AG09319 (cell line): Measurements from ENCODE around the gene TSLP.

Experiments used
- DNase-seq: peaks from one replicate; pipeline ENCODE4 v3.0.0-alpha.2; 2010; ENCODE audit warnings: low read depth; ENCODE audit errors: extremely low read depth
- TF ChIP-seq, protein P1 (sequence below): IDR thresholded peaks from 2 replicates; pipeline ENCODE4 v1.5.1; 2011; ENCODE audit warnings: low read depth, mild to moderate bottlenecking, inconsistent platforms, low read length, moderate library complexity

The TSLP gene

DNA sequence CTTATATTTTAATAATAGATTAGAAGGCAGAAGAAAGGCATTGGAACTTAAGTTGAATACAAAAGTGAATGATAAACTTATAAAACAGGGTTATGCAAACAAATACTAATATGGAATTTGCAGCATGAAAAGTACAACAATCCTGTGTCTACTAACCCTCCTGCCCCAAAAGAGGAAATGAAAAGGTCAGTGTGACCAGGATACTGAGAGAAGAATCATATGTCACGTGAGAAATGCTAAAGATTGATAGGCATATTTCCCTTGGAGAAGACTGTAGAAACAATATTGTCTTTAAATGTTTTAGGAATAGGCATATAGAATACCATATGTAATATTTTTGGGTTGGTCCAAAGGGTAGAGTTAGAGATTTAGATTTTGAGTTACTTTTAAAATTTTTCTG lies 24.5 kb downstream of the TSLP start:
- DNase-seq: no peak
- TF ChIP-seq, protein P1, sequence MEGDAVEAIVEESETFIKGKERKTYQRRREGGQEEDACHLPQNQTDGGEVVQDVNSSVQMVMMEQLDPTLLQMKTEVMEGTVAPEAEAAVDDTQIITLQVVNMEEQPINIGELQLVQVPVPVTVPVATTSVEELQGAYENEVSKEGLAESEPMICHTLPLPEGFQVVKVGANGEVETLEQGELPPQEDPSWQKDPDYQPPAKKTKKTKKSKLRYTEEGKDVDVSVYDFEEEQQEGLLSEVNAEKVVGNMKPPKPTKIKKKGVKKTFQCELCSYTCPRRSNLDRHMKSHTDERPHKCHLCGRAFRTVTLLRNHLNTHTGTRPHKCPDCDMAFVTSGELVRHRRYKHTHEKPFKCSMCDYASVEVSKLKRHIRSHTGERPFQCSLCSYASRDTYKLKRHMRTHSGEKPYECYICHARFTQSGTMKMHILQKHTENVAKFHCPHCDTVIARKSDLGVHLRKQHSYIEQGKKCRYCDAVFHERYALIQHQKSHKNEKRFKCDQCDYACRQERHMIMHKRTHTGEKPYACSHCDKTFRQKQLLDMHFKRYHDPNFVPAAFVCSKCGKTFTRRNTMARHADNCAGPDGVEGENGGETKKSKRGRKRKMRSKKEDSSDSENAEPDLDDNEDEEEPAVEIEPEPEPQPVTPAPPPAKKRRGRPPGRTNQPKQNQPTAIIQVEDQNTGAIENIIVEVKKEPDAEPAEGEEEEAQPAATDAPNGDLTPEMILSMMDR: no peak

DNA sequence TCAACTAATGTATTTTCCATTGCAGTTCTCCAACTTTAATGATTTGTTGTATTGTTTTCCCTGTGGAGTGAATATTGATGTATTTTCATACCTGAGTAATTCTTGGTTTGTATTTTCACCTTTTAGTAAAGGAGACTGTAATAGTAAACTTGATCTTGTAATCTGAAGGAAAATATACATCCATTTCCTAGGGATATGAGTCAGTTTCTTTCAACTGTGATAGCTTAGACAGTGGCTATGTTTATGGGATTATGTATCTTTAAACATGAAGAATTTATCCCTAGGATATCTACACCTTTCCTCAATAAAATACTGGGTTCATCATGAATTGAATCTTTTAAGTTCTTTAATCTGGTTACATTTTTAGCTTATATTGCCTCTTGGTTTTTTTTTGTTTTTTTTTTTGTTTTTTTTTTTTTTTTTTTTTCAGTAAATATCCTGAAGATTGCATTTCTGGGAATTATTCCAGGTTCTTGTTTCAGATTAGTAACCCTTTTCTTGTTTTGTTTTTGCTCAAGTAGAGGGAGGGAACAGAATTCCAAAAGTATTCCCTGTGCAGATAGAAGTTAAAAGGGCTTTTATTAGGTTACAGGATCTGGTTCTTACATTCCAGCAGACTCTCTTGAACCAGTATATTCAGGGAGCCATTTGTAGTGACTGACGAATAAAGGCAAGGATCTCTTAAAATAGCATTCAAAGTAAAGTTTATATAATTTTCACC lies 27.7 kb downstream of the TSLP start:
- no peak for DNase-seq
- TF ChIP-seq, protein P1: no peak

DNA sequence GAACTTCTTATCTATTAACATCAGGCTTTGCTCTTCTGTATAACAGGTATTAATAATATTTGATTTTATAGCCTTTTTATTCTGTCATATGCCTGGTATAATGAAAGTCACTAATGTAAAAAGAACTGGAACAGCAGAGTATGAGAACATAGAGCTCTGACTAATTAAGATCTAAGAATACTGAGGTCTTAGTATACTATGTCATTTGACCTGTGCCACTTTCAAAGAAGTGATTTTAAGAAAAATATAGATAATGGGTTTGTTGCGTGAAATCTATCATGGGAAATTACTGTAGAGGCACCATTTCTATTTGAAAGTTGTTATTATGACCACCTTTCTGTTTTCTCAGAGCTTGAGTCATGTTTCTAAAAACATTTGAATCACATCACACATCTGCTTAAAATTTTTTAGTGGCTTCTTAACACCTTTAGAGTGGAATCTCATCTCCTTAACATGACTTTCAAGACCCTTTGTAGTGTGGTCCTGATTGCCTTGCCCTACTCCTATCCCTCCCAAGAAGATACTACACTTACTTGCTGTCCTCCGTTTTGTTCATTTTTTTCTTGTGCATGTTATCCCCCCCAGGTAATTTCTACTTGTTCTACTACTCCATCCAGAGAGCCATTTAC lies 34.9 kb downstream of the TSLP start:
- no peak for DNase-seq
- TF ChIP-seq, protein P1: no peak

DNA sequence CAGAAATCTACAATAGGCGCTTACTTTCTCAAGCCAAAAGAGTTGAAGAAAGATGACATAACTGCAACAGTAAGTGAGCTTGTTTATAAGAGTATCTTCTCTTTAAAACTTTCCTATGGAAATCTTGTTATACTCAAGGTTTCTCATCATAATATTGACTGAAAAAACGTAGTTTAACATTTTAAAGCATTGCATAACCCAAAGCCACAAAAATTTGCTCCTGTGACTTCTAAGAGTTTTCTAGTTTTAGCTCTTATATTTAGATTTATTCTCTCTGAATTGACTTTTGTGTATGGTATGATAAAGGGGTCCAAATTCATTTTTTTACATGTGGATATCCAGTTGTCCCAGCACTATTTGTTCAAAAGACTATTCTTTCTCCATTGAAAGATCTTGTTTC lies 35.9 kb downstream of the TSLP start:
- TF ChIP-seq, protein P1: no peak
- DNase-seq: no peak

DNA sequence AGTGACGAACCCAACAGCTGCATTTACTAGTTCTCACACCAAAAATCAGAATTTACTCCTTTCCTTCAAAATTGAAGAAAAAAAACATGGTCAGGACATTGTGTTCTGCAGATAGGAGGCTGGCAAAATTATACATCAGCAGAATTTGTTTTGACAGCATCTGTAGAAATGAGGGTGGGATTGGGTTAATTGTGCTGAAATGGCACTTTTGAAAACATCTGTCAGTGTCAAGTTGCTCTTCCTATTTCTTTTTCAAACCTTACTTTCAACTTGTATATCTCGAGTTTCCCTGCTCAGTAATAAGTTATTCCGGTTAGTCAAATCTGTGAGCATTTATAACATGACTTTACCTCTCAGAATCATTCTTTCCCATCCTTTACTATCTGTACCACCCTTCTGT lies 40.4 kb downstream of the TSLP start:
- TF ChIP-seq, protein P1: no peak
- no peak for DNase-seq

DNA sequence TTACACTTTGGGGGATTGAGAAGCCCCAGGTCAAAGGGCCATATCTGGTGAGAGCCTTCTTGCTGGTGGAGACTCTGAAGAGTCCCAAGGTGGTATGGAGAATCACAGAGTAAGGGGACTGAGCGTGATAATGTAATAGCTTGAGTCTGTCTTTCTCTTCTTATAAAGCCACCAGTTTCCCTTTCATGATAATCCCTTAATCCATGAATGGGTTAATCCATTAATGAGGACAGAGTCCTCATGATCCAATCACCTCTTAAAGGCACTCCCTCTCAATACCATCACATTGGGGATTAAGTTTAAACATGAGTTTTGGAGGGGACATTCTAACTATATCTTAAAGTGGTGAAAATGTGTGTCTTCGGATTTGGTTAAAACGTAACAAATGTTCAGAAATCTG lies 42.2 kb downstream of the TSLP start:
- TF ChIP-seq, protein P1: no peak

DNA sequence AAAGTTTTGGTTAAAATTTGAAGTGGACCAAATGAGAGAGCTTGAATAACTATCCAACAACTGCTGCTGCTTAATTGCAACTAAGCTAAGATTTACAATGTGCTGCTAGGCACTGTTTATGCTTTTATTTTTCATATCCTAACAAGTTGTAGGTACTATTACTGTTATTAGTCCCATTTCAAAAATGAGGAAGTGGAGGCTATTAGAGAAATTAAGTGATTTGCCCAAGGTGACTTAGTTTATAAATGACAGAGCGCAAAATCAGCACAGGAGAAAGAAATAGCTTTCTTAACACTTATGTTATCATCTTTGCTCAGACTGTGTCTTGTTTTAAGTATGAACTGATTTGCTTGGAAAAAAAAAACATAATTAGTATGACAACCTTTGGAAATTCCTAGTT lies 43.7 kb downstream of the TSLP start:
- no peak for DNase-seq

More for the DNA sequence above, 42.2 kb downstream of the TSLP start:
- no peak for DNase-seq

More for the DNA sequence above, 43.7 kb downstream of the TSLP start:
- TF ChIP-seq, protein P1: no peak
